GM19463 (cell line): ENCODE results near the gene RHPN2.
"Not testable (repeated sequence)": the region's sequence is repeated elsewhere in the genome, so short reads cannot be mapped to it uniquely, and the experiment has no call there.

ENCODE experiments used
- ATAC-seq: cut with Tn5 transposase; IDR thresholded peaks from one replicate; pipeline ENCODE4 v1.9.1; 2021; ENCODE audit warnings: mild to moderate bottlenecking, moderate library complexity; ENCODE audit not compliant: unreplicated experiment

Gene RHPN2

GRCh38 chr19:33066543-33066942 lies 1.9 kb upstream of the RHPN2 start:
- no peak for ATAC-seq

GRCh38 chr19:33064458-33064791 lies 263 bp downstream of the RHPN2 start:
- ATAC-seq, result peak; percentile 54

- peak; percentile 7 for ATAC-seq
Observed at GRCh38 chr19:33063753-33064457, 783 bp downstream of the RHPN2 start.

- no peak for ATAC-seq
Observed at GRCh38 chr19:33063356-33063752, 1.3 kb downstream of the RHPN2 start.

- ATAC-seq, result no peak
Observed at GRCh38 chr19:33062902-33063301, 1.8 kb downstream of the RHPN2 start.

- ATAC-seq, result no peak
Observed at GRCh38 chr19:33060586-33060985, 4.1 kb downstream of the RHPN2 start.

- no peak for ATAC-seq
Observed at GRCh38 chr19:33055718-33056117, 9.0 kb downstream of the RHPN2 start.

- no peak for ATAC-seq
Observed at GRCh38 chr19:33054623-33055022, 10.1 kb downstream of the RHPN2 start.

GRCh38 chr19:33052352-33052972 lies 12.2 kb downstream of the RHPN2 start:
- ATAC-seq, result no peak

GRCh38 chr19:33050110-33050509 lies 14.6 kb downstream of the RHPN2 start:
- no peak for ATAC-seq

GRCh38 chr19:33048806-33049676 lies 15.6 kb downstream of the RHPN2 start:
- ATAC-seq, result no peak

- no peak for ATAC-seq
Observed at GRCh38 chr19:33047422-33047821, 17.3 kb downstream of the RHPN2 start.

- ATAC-seq, result not testable (repeated sequence)
Observed at GRCh38 chr19:33041828-33042160, 22.9 kb downstream of the RHPN2 start.

GRCh38 chr19:33040994-33041827 lies 23.5 kb downstream of the RHPN2 start:
- peak; percentile 86 for ATAC-seq

GRCh38 chr19:33039815-33040214 lies 24.9 kb downstream of the RHPN2 start:
- no peak for ATAC-seq

- no peak for ATAC-seq
Observed at GRCh38 chr19:33039108-33039599, 25.5 kb downstream of the RHPN2 start.

GRCh38 chr19:33037168-33038025 lies 27.3 kb downstream of the RHPN2 start:
- not testable (repeated sequence) for ATAC-seq

GRCh38 chr19:33036370-33037167 lies 28.1 kb downstream of the RHPN2 start:
- not testable (repeated sequence) for ATAC-seq

- ATAC-seq, result no peak
Observed at GRCh38 chr19:33035461-33035860, 29.2 kb downstream of the RHPN2 start.
